ENCODE data around the gene C6orf62.
"Not testable (repeated sequence)": the region's sequence is repeated elsewhere in the genome, so short reads cannot be mapped to it uniquely, and the experiment has no call there.

The C6orf62 gene

GRCh38 chr6:24683297-24684296 is 35.4 kb downstream of the C6orf62 start:
- H3K36me3 ChIP-seq (ENCODE audit: insufficient read depth, low read length) = no peaks in the 10 kb centered on the region
- no peaks in the 10 kb centered on the region for H3K4me1 ChIP-seq (ENCODE audit: control insufficient read depth, insufficient read depth, low read length, unreplicated experiment)
- no peaks in the 10 kb centered on the region for H3K79me2 ChIP-seq (ENCODE audit: control insufficient read depth, insufficient read depth, low read length, unreplicated experiment)
- no peak overlapping the region for H2AFZ ChIP-seq (ENCODE audit: low read length, unreplicated experiment)
- no peak overlapping the region for H3K4me3 ChIP-seq (ENCODE audit: low read depth, low read length)
- no peaks in the 10 kb centered on the region for H3K27me3 ChIP-seq (ENCODE audit: insufficient read depth, low read length)
- H3K27ac ChIP-seq (ENCODE audit: low read depth, low read length) = no peak overlapping the region

GRCh38 chr6:24680582-24680981 is 38.4 kb downstream of the C6orf62 start:
- no peak overlapping the region for H3K4me3 ChIP-seq (ENCODE audit: low read depth, low read length)
- H3K4me1 ChIP-seq (ENCODE audit: control insufficient read depth, insufficient read depth, low read length, unreplicated experiment) = no peaks in the 10 kb centered on the region
- H2AFZ ChIP-seq (ENCODE audit: low read length, unreplicated experiment) = no peak overlapping the region
- H3K27me3 ChIP-seq (ENCODE audit: insufficient read depth, low read length) = no peaks in the 10 kb centered on the region
- no peaks in the 10 kb centered on the region for H3K79me2 ChIP-seq (ENCODE audit: control insufficient read depth, insufficient read depth, low read length, unreplicated experiment)
- H3K36me3 ChIP-seq (ENCODE audit: insufficient read depth, low read length) = no peaks in the 10 kb centered on the region
- no peak overlapping the region for H3K27ac ChIP-seq (ENCODE audit: low read depth, low read length)

GRCh38 chr6:24678792-24679352 is 40.1 kb downstream of the C6orf62 start:
- H3K79me2 ChIP-seq (ENCODE audit: control insufficient read depth, insufficient read depth, low read length, unreplicated experiment); H3K4me1 ChIP-seq (ENCODE audit: control insufficient read depth, insufficient read depth, low read length, unreplicated experiment); H3K36me3 ChIP-seq (ENCODE audit: insufficient read depth, low read length); H3K4me3 ChIP-seq (ENCODE audit: low read depth, low read length); H3K27me3 ChIP-seq (ENCODE audit: insufficient read depth, low read length); H2AFZ ChIP-seq (ENCODE audit: low read length, unreplicated experiment); H3K27ac ChIP-seq (ENCODE audit: low read depth, low read length): not testable (repeated sequence)

- no peak overlapping the region for H3K4me3 ChIP-seq (ENCODE audit: low read depth, low read length)
- no peaks in the 10 kb centered on the region for H3K27me3 ChIP-seq (ENCODE audit: insufficient read depth, low read length)
- no peaks in the 10 kb centered on the region for H3K4me1 ChIP-seq (ENCODE audit: control insufficient read depth, insufficient read depth, low read length, unreplicated experiment)
- no peaks in the 10 kb centered on the region for H3K79me2 ChIP-seq (ENCODE audit: control insufficient read depth, insufficient read depth, low read length, unreplicated experiment)
- no peak overlapping the region for H2AFZ ChIP-seq (ENCODE audit: low read length, unreplicated experiment)
- no peak overlapping the region for H3K27ac ChIP-seq (ENCODE audit: low read depth, low read length)
- H3K36me3 ChIP-seq (ENCODE audit: insufficient read depth, low read length) = peaks cover 3% of the 10 kb centered on the region; the same call in 1 of the 2 replicates
Observed at GRCh38 chr6:24673625-24674024, 45.3 kb downstream of the C6orf62 start.

- H3K36me3 ChIP-seq (ENCODE audit: insufficient read depth, low read length) = peaks cover 3% of the 10 kb centered on the region; the same call in 1 of the 2 replicates
- no peak overlapping the region for H3K27ac ChIP-seq (ENCODE audit: low read depth, low read length)
- peaks cover 4% of the 10 kb centered on the region for H3K4me1 ChIP-seq (ENCODE audit: control insufficient read depth, insufficient read depth, low read length, unreplicated experiment)
- no peak overlapping the region for H3K4me3 ChIP-seq (ENCODE audit: low read depth, low read length)
- H3K27me3 ChIP-seq (ENCODE audit: insufficient read depth, low read length) = no peaks in the 10 kb centered on the region
- no peaks in the 10 kb centered on the region for H3K79me2 ChIP-seq (ENCODE audit: control insufficient read depth, insufficient read depth, low read length, unreplicated experiment)
- no peak overlapping the region for H2AFZ ChIP-seq (ENCODE audit: low read length, unreplicated experiment)
Observed at GRCh38 chr6:24672620-24673182, 46.3 kb downstream of the C6orf62 start.

GRCh38 chr6:24671077-24671476 is 47.9 kb downstream of the C6orf62 start:
- not testable (repeated sequence) for H3K4me3 ChIP-seq (ENCODE audit: low read depth, low read length); H3K27ac ChIP-seq (ENCODE audit: low read depth, low read length); H3K27me3 ChIP-seq (ENCODE audit: insufficient read depth, low read length); H3K4me1 ChIP-seq (ENCODE audit: control insufficient read depth, insufficient read depth, low read length, unreplicated experiment); H3K79me2 ChIP-seq (ENCODE audit: control insufficient read depth, insufficient read depth, low read length, unreplicated experiment); H3K36me3 ChIP-seq (ENCODE audit: insufficient read depth, low read length); H2AFZ ChIP-seq (ENCODE audit: low read length, unreplicated experiment)

- not testable (repeated sequence) for H3K27me3 ChIP-seq (ENCODE audit: insufficient read depth, low read length); H3K4me3 ChIP-seq (ENCODE audit: low read depth, low read length); H3K4me1 ChIP-seq (ENCODE audit: control insufficient read depth, insufficient read depth, low read length, unreplicated experiment); H2AFZ ChIP-seq (ENCODE audit: low read length, unreplicated experiment); H3K79me2 ChIP-seq (ENCODE audit: control insufficient read depth, insufficient read depth, low read length, unreplicated experiment); H3K36me3 ChIP-seq (ENCODE audit: insufficient read depth, low read length); H3K27ac ChIP-seq (ENCODE audit: low read depth, low read length)
Observed at GRCh38 chr6:24670492-24670891, 48.5 kb downstream of the C6orf62 start.

GRCh38 chr6:24668997-24669361 is 50.0 kb downstream of the C6orf62 start:
- H3K4me1 ChIP-seq (ENCODE audit: control insufficient read depth, insufficient read depth, low read length, unreplicated experiment) = peaks cover 23% of the 10 kb centered on the region

GRCh38 chr6:24668066-24668996 is 50.6 kb downstream of the C6orf62 start:
- Histone ChIP-seq H3K27ac (ENCODE audit: low read depth, low read length) (peak overlapping the region; percentile 92; the same call in 1 of the 2 replicates), H3K36me3 (ENCODE audit: insufficient read depth, low read length) (peaks cover 16% of the 10 kb centered on the region; the same call in 1 of the 2 replicates), H3K4me1 (ENCODE audit: control insufficient read depth, insufficient read depth, low read length, unreplicated experiment) (peaks cover 23% of the 10 kb centered on the region), H3K79me2 (ENCODE audit: control insufficient read depth, insufficient read depth, low read length, unreplicated experiment) (peaks cover 30% of the 10 kb centered on the region), H3K4me3 (ENCODE audit: low read depth, low read length) (peak overlapping the region; percentile 88)
- H3K27me3 ChIP-seq (ENCODE audit: insufficient read depth, low read length); H2AFZ ChIP-seq (ENCODE audit: low read length, unreplicated experiment): not testable (repeated sequence)

More at GRCh38 chr6:24668997-24669361, 50.0 kb downstream of the C6orf62 start:
- Histone ChIP-seq H3K4me3 (ENCODE audit: low read depth, low read length) (no peak overlapping the region), H3K36me3 (ENCODE audit: insufficient read depth, low read length) (peaks cover 13% of the 10 kb centered on the region; the same call in 1 of the 2 replicates), H2AFZ (ENCODE audit: low read length, unreplicated experiment) (no peak overlapping the region), H3K79me2 (ENCODE audit: control insufficient read depth, insufficient read depth, low read length, unreplicated experiment) (peaks cover 25% of the 10 kb centered on the region), H3K27me3 (ENCODE audit: insufficient read depth, low read length) (no peaks in the 10 kb centered on the region), H3K27ac (ENCODE audit: low read depth, low read length) (no peak overlapping the region)

GRCh38 chr6:24667378-24667803 is 51.6 kb downstream of the C6orf62 start:
- Histone ChIP-seq H3K4me1 (ENCODE audit: control insufficient read depth, insufficient read depth, low read length, unreplicated experiment) (peaks cover 23% of the 10 kb centered on the region), H3K27me3 (ENCODE audit: insufficient read depth, low read length) (no peaks in the 10 kb centered on the region), H3K79me2 (ENCODE audit: control insufficient read depth, insufficient read depth, low read length, unreplicated experiment) (peaks cover 30% of the 10 kb centered on the region), H2AFZ (ENCODE audit: low read length, unreplicated experiment) (peak overlapping the region; percentile 86), H3K36me3 (ENCODE audit: insufficient read depth, low read length) (peaks cover 17% of the 10 kb centered on the region; the same call in 1 of the 2 replicates), H3K27ac (ENCODE audit: low read depth, low read length) (peak overlapping the region; percentile 92), H3K4me3 (ENCODE audit: low read depth, low read length) (peak overlapping the region; percentile 88)
